ENCODE measurements around the gene ZSWIM6. TPM values are rescaled to one million over a fixed set of nuclear protein-coding genes. Genes with fewer than 3 reads are reported as not detected.

Gene ZSWIM6
- total and polyA plus RNA-seq, 4 donors, result 14.5 to 32.2 (median 30.3) TPM

DNA sequence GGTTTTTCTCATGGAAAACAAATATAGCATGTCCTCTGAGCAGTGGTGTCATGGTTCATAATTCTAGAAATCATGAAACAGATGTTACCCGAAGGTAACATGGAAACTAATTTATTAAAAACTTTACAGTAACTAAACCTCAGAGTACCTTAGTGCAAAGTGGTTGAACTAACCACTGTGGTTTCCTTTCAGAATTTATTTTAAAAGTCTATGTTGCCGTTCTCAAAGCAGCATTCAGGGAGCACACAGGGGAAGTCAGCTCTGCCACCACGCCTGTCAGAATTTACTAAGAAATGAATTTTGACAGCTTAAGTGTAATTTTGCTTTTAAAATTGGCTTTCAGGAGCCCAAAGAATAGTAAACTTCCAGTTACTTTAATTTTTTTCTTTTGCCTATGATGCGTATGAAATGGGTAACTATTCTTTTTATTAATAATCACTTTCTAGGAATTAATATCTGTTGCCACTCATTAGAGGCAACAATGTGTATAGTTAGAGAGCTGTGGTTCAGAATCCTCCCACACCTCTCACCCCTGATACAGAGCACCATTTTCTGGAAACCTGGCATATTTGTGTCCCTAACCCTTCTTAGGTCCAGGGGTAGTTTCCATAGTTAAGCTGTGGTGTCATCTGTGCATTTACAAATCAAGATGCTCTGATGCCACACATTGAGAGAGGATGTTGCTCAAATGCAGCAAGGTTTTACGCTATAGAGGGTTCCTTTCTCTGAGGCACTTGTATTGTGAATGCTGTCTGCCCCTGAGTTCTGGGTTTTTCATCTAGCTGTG lies 202.6 kb downstream of the ZSWIM6 start:
- Histone ChIP-seq H3K27ac (ENCODE audit: low read depth, low read length) (no peak overlapping the region), H3K27me3 (ENCODE audit: control insufficient read depth, insufficient read depth, low read length) (no peaks in the 10 kb centered on the region), H3K36me3 (ENCODE audit: control insufficient read depth, insufficient read depth, low read length) (peaks cover 2% of the 10 kb centered on the region), H3K4me3 (ENCODE audit: low read depth, low read length) (no peak overlapping the region), H3K4me1 (ENCODE audit: control insufficient read depth, insufficient read depth, low read length) (no peaks in the 10 kb centered on the region), H3K9me3 (ENCODE audit: control insufficient read depth, insufficient read depth, low read length) (no peaks in the 10 kb centered on the region)
- no peak for DNase-seq (ENCODE audit: low read depth in 4 of 6, low spot score in 6 of 6)
- 78% methylated on average over 1 of the region's 5 CpGs for WGBS (ENCODE audit: insufficient coverage)

- 93% methylated on average over 2 of the region's 7 CpGs for WGBS (ENCODE audit: insufficient coverage)
- Histone ChIP-seq H3K4me1 (ENCODE audit: control insufficient read depth, insufficient read depth, low read length) (no peaks in the 10 kb centered on the region), H3K27ac (ENCODE audit: low read depth, low read length) (no peak overlapping the region), H3K36me3 (ENCODE audit: control insufficient read depth, insufficient read depth, low read length) (peaks cover 3% of the 10 kb centered on the region), H3K9me3 (ENCODE audit: control insufficient read depth, insufficient read depth, low read length) (no peaks in the 10 kb centered on the region), H3K4me3 (ENCODE audit: low read depth, low read length) (no peak overlapping the region), H3K27me3 (ENCODE audit: control insufficient read depth, insufficient read depth, low read length) (no peaks in the 10 kb centered on the region)
- DNase-seq (ENCODE audit: low read depth in 4 of 6, low spot score in 6 of 6), result no peak
Measured at GRCh38 chr5:61535828-61536227, 203.8 kb downstream of the ZSWIM6 start.

DNA sequence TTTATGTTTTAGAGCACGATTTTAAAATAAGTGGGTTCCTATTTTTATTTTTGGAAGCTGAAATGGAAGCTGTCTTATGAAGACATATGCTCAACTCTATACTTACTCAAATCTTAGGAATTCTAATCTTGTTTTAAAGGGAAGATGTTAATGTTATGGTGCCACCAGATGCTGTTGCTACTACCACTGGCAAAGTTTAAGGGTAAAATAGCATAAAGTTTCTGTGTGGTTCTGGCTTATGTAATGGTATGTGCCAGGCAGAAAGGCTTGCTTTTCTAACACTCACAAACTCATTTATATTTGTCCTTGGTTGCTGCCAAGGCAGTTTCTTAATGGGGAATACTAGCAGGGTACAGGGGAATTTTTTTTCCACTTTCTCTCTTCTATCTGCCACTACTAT lies 204.9 kb downstream of the ZSWIM6 start:
- no peak overlapping the region for H3K27ac ChIP-seq (ENCODE audit: low read depth, low read length)
- peaks cover 9% of the 10 kb centered on the region for H3K36me3 ChIP-seq (ENCODE audit: control insufficient read depth, insufficient read depth, low read length)
- H3K4me1 ChIP-seq (ENCODE audit: control insufficient read depth, insufficient read depth, low read length), result no peaks in the 10 kb centered on the region
- no peaks in the 10 kb centered on the region for H3K9me3 ChIP-seq (ENCODE audit: control insufficient read depth, insufficient read depth, low read length)
- no peaks in the 10 kb centered on the region for H3K27me3 ChIP-seq (ENCODE audit: control insufficient read depth, insufficient read depth, low read length)
- WGBS (ENCODE audit: insufficient coverage), result no CpG with 5 or more reads among the region's 1 CpG
- DNase-seq (ENCODE audit: low read depth in 4 of 6, low spot score in 6 of 6), result peak in 1 of 6 donors; percentile 50
- H3K4me3 ChIP-seq (ENCODE audit: low read depth, low read length), result no peak overlapping the region

DNA sequence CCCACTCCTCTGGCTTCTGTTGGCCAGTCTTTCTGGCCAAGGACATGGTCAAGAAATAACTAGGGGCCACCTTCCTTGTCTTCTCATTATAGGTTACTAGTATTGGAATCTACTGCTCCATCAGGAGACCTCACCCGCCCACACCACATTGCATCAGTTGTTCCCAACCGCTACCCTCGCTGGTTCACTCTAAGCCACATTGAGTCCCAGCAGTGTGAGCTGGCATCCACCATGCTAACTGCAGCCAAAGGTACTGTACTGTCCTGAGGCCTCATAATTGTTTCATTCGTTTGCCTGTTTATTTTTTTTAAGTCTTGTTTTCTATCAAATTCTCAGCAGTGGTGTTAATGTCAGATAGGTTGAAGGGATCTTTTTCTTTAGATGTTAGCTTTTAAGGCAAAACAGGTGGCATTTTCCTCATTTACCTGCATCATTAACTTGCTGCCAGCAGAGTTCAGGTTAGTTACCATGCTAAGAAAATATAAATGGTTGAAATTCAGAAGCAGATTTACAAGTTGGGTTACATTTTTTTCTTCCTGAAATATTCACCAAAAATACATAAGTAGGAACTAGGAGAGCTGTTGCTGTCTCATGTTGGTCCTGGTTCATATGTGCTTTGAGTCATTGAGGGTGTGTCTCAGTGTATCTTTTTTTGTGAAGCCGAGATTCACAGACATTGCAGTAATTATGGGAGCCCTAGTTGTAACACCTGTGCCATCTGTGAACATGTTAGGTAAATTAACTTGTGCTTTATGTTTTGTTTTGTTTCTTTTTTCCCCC lies 206.9 kb downstream of the ZSWIM6 start:
- no peak overlapping the region for H3K4me3 ChIP-seq (ENCODE audit: low read depth, low read length)
- H3K27me3 ChIP-seq (ENCODE audit: control insufficient read depth, insufficient read depth, low read length), result no peaks in the 10 kb centered on the region
- peaks cover 7% of the 10 kb centered on the region for H3K9me3 ChIP-seq (ENCODE audit: control insufficient read depth, insufficient read depth, low read length)
- peaks cover 17% of the 10 kb centered on the region for H3K36me3 ChIP-seq (ENCODE audit: control insufficient read depth, insufficient read depth, low read length)
- DNase-seq (ENCODE audit: low read depth in 4 of 6, low spot score in 6 of 6), result peak in 1 of 6 donors; percentile 23
- no peaks in the 10 kb centered on the region for H3K4me1 ChIP-seq (ENCODE audit: control insufficient read depth, insufficient read depth, low read length)
- H3K27ac ChIP-seq (ENCODE audit: low read depth, low read length), result no peak overlapping the region
- 89% methylated on average over 3 of the region's 5 CpGs for WGBS (ENCODE audit: insufficient coverage)

GRCh38 chr5:61549530-61549929 lies 217.5 kb downstream of the ZSWIM6 start:
- Histone ChIP-seq H3K4me3 (ENCODE audit: low read depth, low read length) (no peak overlapping the region), H3K27ac (ENCODE audit: low read depth, low read length) (no peak overlapping the region), H3K36me3 (ENCODE audit: control insufficient read depth, insufficient read depth, low read length) (peaks cover 4% of the 10 kb centered on the region), H3K27me3 (ENCODE audit: control insufficient read depth, insufficient read depth, low read length) (no peaks in the 10 kb centered on the region), H3K9me3 (ENCODE audit: control insufficient read depth, insufficient read depth, low read length) (no peaks in the 10 kb centered on the region), H3K4me1 (ENCODE audit: control insufficient read depth, insufficient read depth, low read length) (no peaks in the 10 kb centered on the region)
- DNase-seq (ENCODE audit: low read depth in 4 of 6, low spot score in 6 of 6), result no peak
- 100% methylated on average over 1 of the region's 3 CpGs for WGBS (ENCODE audit: insufficient coverage)

- Histone ChIP-seq H3K9me3 (ENCODE audit: control insufficient read depth, insufficient read depth, low read length) (no peaks in the 10 kb centered on the region), H3K4me3 (ENCODE audit: low read depth, low read length) (no peak overlapping the region), H3K36me3 (ENCODE audit: control insufficient read depth, insufficient read depth, low read length) (no peaks in the 10 kb centered on the region), H3K27me3 (ENCODE audit: control insufficient read depth, insufficient read depth, low read length) (no peaks in the 10 kb centered on the region), H3K4me1 (ENCODE audit: control insufficient read depth, insufficient read depth, low read length) (no peaks in the 10 kb centered on the region), H3K27ac (ENCODE audit: low read depth, low read length) (no peak overlapping the region)
- no peak for DNase-seq (ENCODE audit: low read depth in 4 of 6, low spot score in 6 of 6)
- no CpG with 5 or more reads among the region's 5 CpGs for WGBS (ENCODE audit: insufficient coverage)
Measured at GRCh38 chr5:61551637-61552313, 219.7 kb downstream of the ZSWIM6 start.

- DNase-seq (ENCODE audit: low read depth in 4 of 6, low spot score in 6 of 6), result no peak
- Histone ChIP-seq H3K4me1 (ENCODE audit: control insufficient read depth, insufficient read depth, low read length) (no peaks in the 10 kb centered on the region), H3K27ac (ENCODE audit: low read depth, low read length) (no peak overlapping the region)
Measured at GRCh38 chr5:61559146-61559545, 227.1 kb downstream of the ZSWIM6 start.

DNA sequence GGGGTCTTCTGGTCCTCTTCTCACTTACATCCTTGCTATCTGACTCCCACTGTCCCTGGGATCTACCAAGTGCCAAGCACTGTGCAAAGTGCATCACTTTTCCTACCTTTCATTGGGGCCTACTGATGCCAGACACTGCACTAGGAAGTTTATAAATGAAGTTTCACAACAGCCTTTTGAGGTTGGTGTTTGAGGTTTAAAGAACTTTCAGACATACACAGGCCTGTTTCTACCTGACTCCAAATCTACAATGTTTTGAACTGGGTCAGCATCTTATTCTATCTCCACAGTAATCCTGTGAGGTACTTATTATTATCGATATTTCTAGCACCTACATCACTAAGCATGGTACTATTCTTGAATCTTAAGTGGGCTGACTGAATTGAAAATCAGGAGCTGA lies 227.7 kb downstream of the ZSWIM6 start:
- no peak overlapping the region for H3K4me3 ChIP-seq (ENCODE audit: low read depth, low read length)
- no peaks in the 10 kb centered on the region for H3K36me3 ChIP-seq (ENCODE audit: control insufficient read depth, insufficient read depth, low read length)
- no CpG with 5 or more reads among the region's 1 CpG for WGBS (ENCODE audit: insufficient coverage)
- H3K9me3 ChIP-seq (ENCODE audit: control insufficient read depth, insufficient read depth, low read length), result no peaks in the 10 kb centered on the region
- no peak overlapping the region for H3K27ac ChIP-seq (ENCODE audit: low read depth, low read length)
- no peak for DNase-seq (ENCODE audit: low read depth in 4 of 6, low spot score in 6 of 6)
- no peaks in the 10 kb centered on the region for H3K27me3 ChIP-seq (ENCODE audit: control insufficient read depth, insufficient read depth, low read length)
- H3K4me1 ChIP-seq (ENCODE audit: control insufficient read depth, insufficient read depth, low read length), result no peaks in the 10 kb centered on the region

More at GRCh38 chr5:61559146-61559545, 227.1 kb downstream of the ZSWIM6 start:
- Histone ChIP-seq H3K36me3 (ENCODE audit: control insufficient read depth, insufficient read depth, low read length) (no peaks in the 10 kb centered on the region), H3K27me3 (ENCODE audit: control insufficient read depth, insufficient read depth, low read length) (no peaks in the 10 kb centered on the region), H3K4me3 (ENCODE audit: low read depth, low read length) (no peak overlapping the region), H3K9me3 (ENCODE audit: control insufficient read depth, insufficient read depth, low read length) (no peaks in the 10 kb centered on the region)

GRCh38 chr5:61563401-61563800 lies 231.3 kb downstream of the ZSWIM6 start:
- DNase-seq (ENCODE audit: low read depth in 4 of 6, low spot score in 6 of 6), result no peak
- Histone ChIP-seq H3K27ac (ENCODE audit: low read depth, low read length) (no peak overlapping the region), H3K4me1 (ENCODE audit: control insufficient read depth, insufficient read depth, low read length) (no peaks in the 10 kb centered on the region), H3K36me3 (ENCODE audit: control insufficient read depth, insufficient read depth, low read length) (no peaks in the 10 kb centered on the region), H3K27me3 (ENCODE audit: control insufficient read depth, insufficient read depth, low read length) (no peaks in the 10 kb centered on the region), H3K9me3 (ENCODE audit: control insufficient read depth, insufficient read depth, low read length) (no peaks in the 10 kb centered on the region), H3K4me3 (ENCODE audit: low read depth, low read length) (no peak overlapping the region)
- WGBS (ENCODE audit: insufficient coverage), result no CpG with 5 or more reads among the region's 3 CpGs
